Testis (tissue), 3 donors: Measurements from ENCODE around the gene ANO1. TPM values are rescaled to one million over a fixed set of nuclear protein-coding genes. Genes with fewer than 3 reads are reported as not detected.

ENCODE experiments used
- DNase-seq: peaks from one replicate; pipeline ENCODE4 v3.0.0-alpha.2; 2019
- H3K27ac ChIP-seq, 2 donors: fragments of 200-600 bp; sonication (generic); one replicate each; pipeline ENCODE4 v1.5.1; 2019
- H3K27me3 ChIP-seq: fragments of 200-600 bp; sonication (generic); one replicate; pipeline ENCODE4 v1.5.1; 2019
- H3K36me3 ChIP-seq: fragments of 200-600 bp; sonication (generic); one replicate; pipeline ENCODE4 v1.5.1; 2017; ENCODE audit warnings: low read depth; ENCODE audit errors: missing control alignments
- H3K4me1 ChIP-seq: fragments of 200-600 bp; sonication (generic); one replicate; pipeline ENCODE4 v1.5.1; 2019
- H3K4me3 ChIP-seq, 2 donors: fragments of 200-600 bp; sonication (generic); one replicate each; pipeline ENCODE4 v1.5.1; 2017 to 2019
- H3K9me3 ChIP-seq: fragments of 200-600 bp; sonication (generic); one replicate; pipeline ENCODE4 v1.5.1; 2017
- POLR2A ChIP-seq: fragments of 450-650 bp; IDR thresholded peaks from one replicate; pipeline ENCODE4 v1.6.1; 2017; ENCODE audit warnings: antibody characterized with exemption, mild to moderate bottlenecking, moderate library complexity
- WGBS, 2 donors: methylation state at CpG; one replicate each; pipeline ENCODE4 v1.1.5; 2018; 5-methylcytosine and 5-hydroxymethylcytosine counted together
- intact Hi-C: fragments of 100-400 bp; cut with DNase I; formaldehyde crosslinking; loops from one replicate; pipeline ENCODE4 v1.15.1; 2023; ENCODE audit warnings: low total_unique reads
- polyA plus RNA-seq: library from polyadenylated mRNA; stranded (reverse); fragments of 350-450 nt; fragmentation: Illumina TruSeq; extraction: RNeasy Lipid Tissue Mini Kit (QIAGEN cat#74804); gene quantifications from one replicate; pipeline ENCODE4 v1.2.3, GENCODE V29; 2014; ENCODE audit warnings: low read depth, low replicate concordance; ENCODE audit not compliant: insufficient read depth
- total RNA-seq, 2 donors: library from RNA; depleted of rRNA; stranded (reverse); fragments of >200 nt; gene quantifications; one replicate each; pipeline ENCODE4 v1.2.3, GENCODE V29; 2016
- TF ChIP-seq, protein P1 (sequence below), 3 experiments: fragments of 450-650 bp in 2 of 3; fragments of 200-600 bp in 1 of 3; sonication (generic) in 1 of 3; IDR thresholded peaks; one replicate each; pipeline ENCODE4 v1.5.1; 2016 to 2019; ENCODE audit warnings: antibody characterized with exemption in 3 of 3, mild to moderate bottlenecking in 2 of 3, moderate library complexity in 1 of 3

Gene ANO1
- total and polyA plus RNA-seq, 3 donors from 2014 or later = 10.3 to 42.7 (median 25.4) TPM

DNA sequence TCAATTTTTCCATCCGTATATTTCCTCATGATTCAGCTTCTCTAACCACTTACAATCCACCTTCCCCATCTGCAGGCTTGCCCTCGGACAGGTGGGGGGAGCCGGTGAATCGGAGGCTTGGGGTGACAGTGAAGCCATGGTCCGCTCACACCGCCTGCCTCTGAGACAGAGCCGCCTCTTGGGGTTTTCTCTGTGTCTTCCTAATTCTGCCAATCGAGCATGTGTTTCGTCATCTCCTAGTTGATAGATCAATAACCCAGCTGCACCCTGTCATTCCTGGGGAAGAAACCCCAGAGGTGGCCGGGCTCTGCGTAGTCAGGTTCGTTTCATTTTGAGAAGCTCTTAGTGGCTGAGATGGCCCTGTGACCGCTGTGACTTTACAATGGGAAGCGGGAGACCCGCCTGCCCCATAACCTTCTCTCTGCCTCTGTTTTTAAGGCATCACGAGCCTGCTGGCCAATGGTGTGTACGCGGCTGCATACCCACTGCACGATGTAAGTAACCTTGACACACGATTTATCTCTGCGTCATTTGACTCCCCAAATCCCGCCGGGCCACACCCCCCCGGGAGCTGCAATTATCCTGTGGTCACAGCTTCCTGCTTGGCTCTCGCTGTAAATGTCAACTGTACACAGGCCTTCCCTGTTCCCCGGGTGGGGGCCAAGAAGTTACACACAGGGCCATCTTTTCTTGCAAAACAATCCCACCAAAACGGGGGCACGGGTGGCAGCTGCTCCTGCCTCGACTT lies 33.3 kb downstream of the ANO1 start:
- intact Hi-C loops = no loop called here
- Histone ChIP-seq H3K27ac (no peak overlapping the region), H3K4me3 (no peak overlapping the region), H3K4me1 (peaks cover 22% of the 10 kb centered on the region), H3K27me3 (no peaks in the 10 kb centered on the region), H3K9me3 (no peaks in the 10 kb centered on the region), H3K36me3 (no peaks in the 10 kb centered on the region)
- DNase-seq = no peak
- no peak for TF ChIP-seq POLR2A
- TF ChIP-seq, protein P1, sequence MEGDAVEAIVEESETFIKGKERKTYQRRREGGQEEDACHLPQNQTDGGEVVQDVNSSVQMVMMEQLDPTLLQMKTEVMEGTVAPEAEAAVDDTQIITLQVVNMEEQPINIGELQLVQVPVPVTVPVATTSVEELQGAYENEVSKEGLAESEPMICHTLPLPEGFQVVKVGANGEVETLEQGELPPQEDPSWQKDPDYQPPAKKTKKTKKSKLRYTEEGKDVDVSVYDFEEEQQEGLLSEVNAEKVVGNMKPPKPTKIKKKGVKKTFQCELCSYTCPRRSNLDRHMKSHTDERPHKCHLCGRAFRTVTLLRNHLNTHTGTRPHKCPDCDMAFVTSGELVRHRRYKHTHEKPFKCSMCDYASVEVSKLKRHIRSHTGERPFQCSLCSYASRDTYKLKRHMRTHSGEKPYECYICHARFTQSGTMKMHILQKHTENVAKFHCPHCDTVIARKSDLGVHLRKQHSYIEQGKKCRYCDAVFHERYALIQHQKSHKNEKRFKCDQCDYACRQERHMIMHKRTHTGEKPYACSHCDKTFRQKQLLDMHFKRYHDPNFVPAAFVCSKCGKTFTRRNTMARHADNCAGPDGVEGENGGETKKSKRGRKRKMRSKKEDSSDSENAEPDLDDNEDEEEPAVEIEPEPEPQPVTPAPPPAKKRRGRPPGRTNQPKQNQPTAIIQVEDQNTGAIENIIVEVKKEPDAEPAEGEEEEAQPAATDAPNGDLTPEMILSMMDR (IDR thresholded peaks at IDR 0.05) = no peak
- 55 to 62% methylated on average over 24 to 28 of the region's 29 CpGs for WGBS, 2 donors

DNA sequence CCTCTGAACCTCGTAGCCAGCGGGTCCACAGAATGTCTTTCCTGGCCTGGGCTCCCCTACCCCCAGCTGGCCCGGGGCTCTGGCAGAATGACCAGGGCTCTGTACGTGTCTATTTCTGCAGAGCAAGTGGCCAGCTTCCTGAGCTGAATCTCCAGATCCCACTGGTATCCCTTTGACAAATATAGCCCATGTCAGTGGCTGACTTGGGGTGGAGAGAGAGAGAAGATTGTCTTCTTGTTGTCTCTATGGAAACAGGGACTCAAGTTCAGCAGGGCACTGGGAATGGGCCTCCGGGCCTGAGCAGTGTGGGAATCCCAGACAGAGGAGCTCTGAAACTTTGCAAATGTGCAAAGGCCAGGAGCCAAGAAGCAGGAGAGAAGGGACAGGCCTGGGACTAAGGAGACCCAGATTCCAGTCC lies 33.9 kb downstream of the ANO1 start:
- 47 to 52% methylated on average over 3 to 5 of the region's 5 CpGs for WGBS, 2 donors
- H3K9me3 ChIP-seq = no peaks in the 10 kb centered on the region
- no peaks in the 10 kb centered on the region for H3K27me3 ChIP-seq
- TF ChIP-seq, protein P1 (IDR thresholded peaks at IDR 0.05) = no peak
- no peak for TF ChIP-seq POLR2A
- no peak overlapping the region for H3K4me3 ChIP-seq
- no peaks in the 10 kb centered on the region for H3K36me3 ChIP-seq
- H3K27ac ChIP-seq = no peak overlapping the region
- DNase-seq = no peak
- intact Hi-C loops = no loop called here
- H3K4me1 ChIP-seq = peaks cover 25% of the 10 kb centered on the region

DNA sequence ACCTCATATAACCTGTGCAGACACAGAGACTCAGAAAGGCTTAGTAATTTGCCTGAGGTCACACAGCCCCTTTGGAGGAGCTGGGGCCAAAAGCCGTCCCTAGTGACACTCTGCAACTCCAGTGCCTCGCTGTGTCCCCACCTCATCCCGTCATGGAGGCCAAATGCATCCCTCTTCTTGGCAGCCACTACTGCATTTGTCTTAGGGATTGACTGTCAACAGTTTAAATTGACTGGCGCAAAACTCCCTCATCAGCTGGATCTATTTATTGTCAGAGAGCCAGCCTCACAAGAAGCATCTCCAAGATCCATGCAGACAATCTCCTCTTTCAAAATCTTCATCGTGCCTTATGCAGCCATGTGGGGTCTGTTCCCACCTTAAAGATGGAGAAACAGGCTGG lies 35.7 kb downstream of the ANO1 start:
- Histone ChIP-seq H3K27ac (no peak overlapping the region), H3K4me1 (peaks cover 15% of the 10 kb centered on the region), H3K27me3 (no peaks in the 10 kb centered on the region), H3K4me3 (no peak overlapping the region), H3K9me3 (no peaks in the 10 kb centered on the region), H3K36me3 (no peaks in the 10 kb centered on the region)
- TF ChIP-seq, protein P1 (IDR thresholded peaks at IDR 0.05) = no peak
- TF ChIP-seq POLR2A = no peak
- intact Hi-C loops = no loop called here
- 88 to 96% methylated on average over 5 of the region's 5 CpGs for WGBS, 2 donors
- no peak for DNase-seq

DNA sequence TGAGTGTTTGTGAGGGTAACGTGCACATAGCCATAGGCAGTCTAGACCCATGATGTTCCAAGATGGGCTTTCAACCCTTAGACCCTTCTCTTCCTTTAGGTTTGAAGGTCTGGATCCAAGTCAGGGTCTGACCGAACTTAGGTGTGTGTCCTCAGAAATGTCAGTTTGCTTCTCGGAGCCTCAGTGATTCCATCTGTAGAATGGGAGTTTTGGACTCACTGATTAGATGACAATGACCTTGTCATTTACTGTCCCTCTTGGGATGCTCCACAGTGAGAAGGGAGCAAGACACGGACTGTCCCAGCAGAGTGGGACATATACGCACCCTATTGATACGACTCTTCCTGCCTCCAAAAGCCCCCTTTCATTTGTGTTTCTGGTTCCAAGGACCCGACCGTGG lies 37.7 kb downstream of the ANO1 start:
- 98 to 99% methylated on average over 6 to 8 of the region's 8 CpGs for WGBS, 2 donors
- Histone ChIP-seq H3K9me3 (no peaks in the 10 kb centered on the region), H3K27ac (no peak overlapping the region), H3K27me3 (no peaks in the 10 kb centered on the region), H3K4me1 (peaks cover 9% of the 10 kb centered on the region), H3K4me3 (no peak overlapping the region), H3K36me3 (no peaks in the 10 kb centered on the region)
- intact Hi-C loops = no loop called here
- no peak for TF ChIP-seq POLR2A
- TF ChIP-seq, protein P1 (IDR thresholded peaks at IDR 0.05) = no peak
- DNase-seq = no peak
